K562 (cell line): ENCODE data around the gene LSM4. TPM values are rescaled to one million over a fixed set of nuclear protein-coding genes. Genes with fewer than 3 reads are reported as not detected.

ENCODE experiments used
- ATF4 ChIP-seq: fragments of 450-650 bp; formaldehyde crosslinking; IDR thresholded peaks from 2 replicates; pipeline ENCODE4 v1.4.0; 2022; ENCODE audit warnings: mild to moderate bottlenecking, moderate library complexity
- CREB3L1 ChIP-seq: fragments of 450-650 bp; IDR thresholded peaks from 2 replicates; pipeline ENCODE4 v1.6.1; 2014; ENCODE audit warnings: low read depth, mild to moderate bottlenecking, moderate library complexity, borderline replicate concordance
- ELF2 ChIP-seq: fragments of 250-450 bp; sonication (Bioruptor Pico); IDR thresholded peaks from 2 replicates; pipeline ENCODE4 v1.5.0; 2021; ENCODE audit warnings: mild to moderate bottlenecking
- FOXP1 ChIP-seq: sonication (generic); formaldehyde crosslinking; IDR thresholded peaks from 2 replicates; pipeline ENCODE4 v1.8.0; 2022; ENCODE audit warnings: mild to moderate bottlenecking, missing genetic modification reagents
- KDM5B ChIP-seq: fragments of 200-600 bp; sonication (generic); IDR thresholded peaks from 2 replicates; pipeline ENCODE4 v1.6.1; 2012; ENCODE audit warnings: low read depth, mild to moderate bottlenecking, moderate library complexity, low read length, control low read depth, inconsistent platforms; ENCODE audit not compliant: insufficient replicate concordance
- MTA3 ChIP-seq: fragments of 450-650 bp; formaldehyde crosslinking; IDR thresholded peaks from 2 replicates; pipeline ENCODE4 v1.6.1; 2017; ENCODE audit warnings: mild to moderate bottlenecking, borderline replicate concordance
- NKRF ChIP-seq: fragments of 450-650 bp; IDR thresholded peaks from 2 replicates; pipeline ENCODE4 v1.6.1; 2016; ENCODE audit warnings: borderline replicate concordance
- NR2C2 ChIP-seq, 2 experiments: fragments of 200-800 bp in 1 of 2; sonication (Bioruptor generic) in 1 of 2; sonication (generic) in 1 of 2; formaldehyde crosslinking in 1 of 2; IDR thresholded peaks; 2 replicates each; pipeline versions ENCODE4 v1.6.1 to v1.8.0; 2016 to 2022; ENCODE audit warnings: mild to moderate bottlenecking in 1 of 2, missing compliant biosample characterization in 1 of 2, missing genetic modification characterization in 1 of 2, missing genetic modification reagents in 1 of 2
- NR3C1 ChIP-seq: sonication (generic); formaldehyde crosslinking; IDR thresholded peaks from 2 replicates; pipeline ENCODE4 v1.8.1; 2022; ENCODE audit warnings: missing genetic modification reagents
- RBBP5 ChIP-seq: fragments of 200-600 bp; sonication (generic); IDR thresholded peaks from 2 replicates; pipeline ENCODE4 v1.6.1; 2012; ENCODE audit warnings: borderline replicate concordance, mild to moderate bottlenecking, low read length, control low read depth, inconsistent platforms; ENCODE audit not compliant: insufficient read depth, poor library complexity, severe bottlenecking
- SREBF1 ChIP-seq: fragments of 150-350 bp; IDR thresholded peaks from 2 replicates; pipeline ENCODE4 v1.6.1; 2014; ENCODE audit warnings: antibody characterized with exemption, low read depth, low read length, borderline replicate concordance
- ZBTB12 ChIP-seq: fragments of 250-450 bp; sonication (Bioruptor Pico); IDR thresholded peaks from 2 replicates; pipeline ENCODE4 v1.4.0; 2020
- ZBTB33 ChIP-seq: sonication (generic); formaldehyde crosslinking; IDR thresholded peaks from 2 replicates; pipeline ENCODE4 v1.8.1; 2023; ENCODE audit warnings: mild to moderate bottlenecking, missing genetic modification reagents
- ZNF143 ChIP-seq: sonication (generic); formaldehyde crosslinking; IDR thresholded peaks from 2 replicates; pipeline ENCODE4 v1.9.0; 2022; ENCODE audit warnings: mild to moderate bottlenecking, missing genetic modification reagents
- ZNF263 ChIP-seq: sonication (generic); formaldehyde crosslinking; IDR thresholded peaks from 2 replicates; pipeline ENCODE4 v1.8.0; 2022; ENCODE audit warnings: mild to moderate bottlenecking, missing genetic modification reagents, borderline replicate concordance
- polyA plus RNA-seq, 8 experiments: library from polyadenylated mRNA; depleted of rRNA in 4 of 8; stranded (reverse) in 5 of 8; unstranded in 3 of 8; fragments of >200 nt; fragmentation: Nextera tagmentation in 2 of 8; fragmentation: Illumina TruSeq in 1 of 8; extraction: Ambion mirVana in 2 of 8; extraction: Trizol in 1 of 8; gene quantifications; 2 replicates each; pipeline versions ENCODE4 v1.2.1 to v1.2.3, GENCODE V29; 2011 to 2014; ENCODE audit warnings: inconsistent platforms in 1 of 8, missing spikeins in 1 of 8
- total RNA-seq, 7 experiments: library from RNA; depleted of rRNA in 6 of 7; stranded (reverse); fragments of >200 nt in 6 of 7; fragmentation: Illumina TruSeq in 2 of 7; extraction: Trizol in 2 of 7; gene quantifications; 2 replicates each; pipeline versions ENCODE4 v1.2.1 to v1.2.3, GENCODE V29; 2011 to 2021; ENCODE audit warnings: low replicate concordance in 1 of 7

Gene LSM4
- total and polyA plus RNA-seq, 9 of the 15 experiments (the other 6 are each of a cell fraction or from before 2014, with no cell fraction given): 11.9 to 763 (median 202) TPM

- TF ChIP-seq ATF4 (CRISPR knock-in tag) (peak; percentile 9; the same call in 1 of the 2 replicates), RBBP5 (peak; percentile 56), MTA3 (peak; percentile 99), ZBTB12 (CRISPR knock-in tag) (peak; percentile 78), CREB3L1 (no peak), ELF2 (CRISPR knock-in tag) (no peak), FOXP1 (CRISPR knock-in tag) (0 out of 2 replicates have a peak, but pooled peaks have one; percentile 82), NR3C1 (CRISPR knock-in tag) (peak; percentile 68; the same call in 1 of the 2 replicates), ZNF143 (peak; percentile 80), KDM5B (peak; percentile 89), NR2C2 (CRISPR knock-in tag; IDR thresholded peaks at IDR 0.05) (0 out of 2 replicates have a peak, but pooled peaks have one; percentile 23), NR2C2 (tag; IDR thresholded peaks at IDR 0.05) (peak; percentile 86), NKRF (no peak), ZNF263 (CRISPR knock-in tag) (peak; percentile 12; the same call in 1 of the 2 replicates), SREBF1 (peak; percentile 98), ZBTB33 (peak; percentile 37; the same call in 1 of the 2 replicates)
Observed at GRCh38 chr19:18281082-18282020, 41.5 kb downstream of the LSM4 start, which contains the start of gene JUND (continued).
